GM18520 (cell line): Measurements from ENCODE around the gene UQCRC1.

ENCODE experiments used
- ATAC-seq: cut with Tn5 transposase; IDR thresholded peaks from one replicate; pipeline ENCODE4 v1.9.1; 2021; ENCODE audit not compliant: unreplicated experiment

UQCRC1 gene

GRCh38 chr3:48599077-48599501, 10.4 kb downstream of the UQCRC1 start:
- ATAC-seq: no peak

DNA sequence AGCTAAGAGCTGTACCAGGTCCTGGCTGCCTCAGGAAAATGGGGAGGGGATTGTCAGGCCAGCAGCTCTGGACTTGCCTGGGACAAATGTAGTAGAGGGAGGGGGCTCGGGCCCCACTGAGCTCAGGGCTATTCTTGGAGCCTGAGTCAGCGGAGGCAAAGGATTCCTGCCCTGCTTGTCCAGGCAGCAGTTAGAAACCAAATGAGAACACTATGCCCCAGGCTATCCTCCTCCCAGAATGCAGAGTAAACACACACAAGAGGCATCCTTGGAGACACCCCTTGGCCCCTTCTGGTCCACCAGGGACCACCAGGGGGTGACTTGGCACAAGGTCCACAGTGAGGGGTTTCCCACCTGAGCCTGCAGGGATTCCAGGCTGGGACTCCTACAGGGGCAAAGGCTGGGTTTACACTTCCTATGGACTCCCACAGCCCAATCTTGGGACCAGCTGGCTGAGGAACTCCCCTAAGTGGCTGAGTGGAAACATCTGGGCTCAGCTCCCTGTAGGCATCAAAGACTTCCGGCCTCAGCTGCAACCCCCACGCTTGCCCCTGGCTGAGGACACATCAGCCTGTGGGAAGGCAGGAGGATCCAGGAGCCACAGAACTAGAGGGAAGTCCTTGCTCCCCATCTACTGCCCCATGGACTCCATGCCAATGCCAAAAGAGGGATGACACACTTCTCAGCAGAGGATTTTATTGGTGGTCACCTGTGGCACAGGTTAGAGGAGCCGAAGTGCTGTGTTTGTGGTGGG, 10.9 kb downstream of the UQCRC1 start:
- no peak for ATAC-seq

DNA sequence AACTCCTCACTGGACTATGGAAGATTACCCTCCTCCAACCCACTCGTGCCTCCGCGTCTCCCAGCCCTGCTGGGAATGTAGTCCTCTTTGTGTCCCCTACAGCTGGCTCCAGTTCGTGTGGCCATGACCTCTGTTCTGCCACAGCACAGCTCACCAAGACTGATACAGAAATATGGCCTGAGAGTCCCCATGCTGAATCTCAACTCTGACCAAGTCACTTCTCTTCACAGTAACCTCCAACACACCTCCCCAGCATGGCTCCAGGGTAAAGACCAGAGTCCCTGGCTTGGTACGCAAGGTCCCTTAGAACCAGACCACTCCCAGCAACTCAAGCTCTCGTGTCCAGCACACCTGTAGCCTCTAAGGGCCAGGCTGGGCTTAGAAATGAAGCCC, 12.0 kb downstream of the UQCRC1 start:
- ATAC-seq: no peak

DNA sequence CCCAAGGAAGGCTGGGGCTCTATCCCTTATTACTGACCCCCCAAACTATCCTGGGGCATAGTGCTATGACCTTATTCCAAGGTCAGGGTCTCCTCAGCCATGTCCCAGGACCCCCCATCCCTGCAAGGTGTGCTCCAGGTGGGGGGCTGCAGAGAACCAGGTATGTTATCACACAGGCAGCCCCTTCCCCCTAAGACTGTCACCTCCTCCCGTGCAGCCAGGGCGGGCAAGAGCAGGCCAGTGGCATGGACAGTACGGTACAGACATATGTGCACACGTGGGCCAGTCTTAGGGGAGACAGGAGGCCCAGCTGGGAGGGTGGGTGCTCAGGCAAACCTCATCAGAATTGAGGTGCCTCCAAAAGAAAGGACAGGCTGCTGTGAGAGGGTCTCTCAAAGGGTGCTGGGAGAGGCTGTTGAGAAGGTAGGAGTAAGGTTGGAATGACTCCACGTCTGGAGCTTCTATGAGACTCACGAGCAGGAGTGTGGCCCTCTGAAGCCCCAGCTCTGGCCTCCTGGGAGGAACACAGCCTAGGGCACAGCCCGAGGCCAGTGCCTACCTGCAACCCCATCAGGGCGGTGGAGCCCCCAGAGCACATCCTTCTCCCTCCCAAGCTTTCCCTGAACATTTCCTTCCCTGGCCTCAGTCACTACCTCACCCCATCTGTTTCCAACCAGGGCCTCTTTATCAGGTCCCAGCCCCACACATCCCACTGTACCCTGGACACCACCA, 12.6 kb downstream of the UQCRC1 start:
- no peak for ATAC-seq

GRCh38 chr3:48596157-48596556, 13.3 kb downstream of the UQCRC1 start:
- no peak for ATAC-seq

DNA sequence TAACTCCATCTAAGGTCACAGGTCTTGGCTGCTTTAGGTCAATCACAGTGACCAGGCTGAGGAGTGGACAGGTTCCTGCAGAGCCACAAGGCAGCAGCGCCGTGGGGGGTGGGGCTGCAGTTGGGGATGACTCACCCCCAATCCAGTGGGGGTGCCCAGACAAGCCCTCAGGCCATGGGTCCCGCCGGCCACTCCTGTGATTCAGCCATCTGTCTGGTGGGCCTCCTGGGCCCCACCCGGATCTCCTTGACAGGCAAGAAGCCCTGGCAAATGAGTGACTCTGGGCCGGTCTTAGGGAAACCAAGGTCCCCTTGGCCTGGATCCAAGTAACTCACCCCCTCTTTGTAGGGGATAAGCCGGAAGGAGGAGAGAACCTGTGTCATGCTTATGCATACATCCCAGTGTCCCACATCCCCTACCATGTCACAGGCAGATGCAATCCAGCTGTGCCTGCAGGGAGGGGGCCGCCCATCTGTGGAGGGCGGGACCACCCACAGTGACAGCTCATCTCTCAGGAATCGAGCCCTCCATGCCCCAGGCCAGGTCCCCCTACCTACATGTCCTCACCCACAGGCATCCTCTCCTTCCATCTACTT, 13.8 kb downstream of the UQCRC1 start:
- no peak for ATAC-seq

DNA sequence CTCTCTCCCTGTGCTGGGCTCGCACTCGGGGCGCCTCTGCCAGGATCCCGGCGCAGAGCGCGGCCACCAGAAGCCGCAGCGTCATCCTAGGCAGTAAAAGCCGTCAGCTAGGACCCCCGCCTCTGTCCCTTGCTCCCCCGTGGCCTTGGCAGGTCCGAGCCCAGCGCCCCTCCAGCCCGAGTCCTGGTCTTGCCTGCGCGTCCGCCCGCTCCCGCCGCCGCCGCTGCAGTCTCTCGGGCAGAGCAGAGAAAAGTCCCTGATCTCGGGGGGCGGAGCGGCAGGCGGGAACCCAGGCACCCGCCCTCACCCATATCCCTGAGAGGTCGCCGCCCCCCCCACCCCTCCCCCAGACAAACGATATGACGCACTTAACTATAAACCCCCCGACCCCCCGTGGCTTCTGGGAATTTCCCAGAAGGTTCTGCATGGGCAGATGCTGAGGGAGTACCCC, 14.3 kb downstream of the UQCRC1 start, which contains the start of gene COL7A1:
Gene COL7A1 (minus strand): TSS at position 255 of the 451 bp plus-strand sequence. CDS start 170 bp downstream, at position 85.
- ATAC-seq: no peak

DNA sequence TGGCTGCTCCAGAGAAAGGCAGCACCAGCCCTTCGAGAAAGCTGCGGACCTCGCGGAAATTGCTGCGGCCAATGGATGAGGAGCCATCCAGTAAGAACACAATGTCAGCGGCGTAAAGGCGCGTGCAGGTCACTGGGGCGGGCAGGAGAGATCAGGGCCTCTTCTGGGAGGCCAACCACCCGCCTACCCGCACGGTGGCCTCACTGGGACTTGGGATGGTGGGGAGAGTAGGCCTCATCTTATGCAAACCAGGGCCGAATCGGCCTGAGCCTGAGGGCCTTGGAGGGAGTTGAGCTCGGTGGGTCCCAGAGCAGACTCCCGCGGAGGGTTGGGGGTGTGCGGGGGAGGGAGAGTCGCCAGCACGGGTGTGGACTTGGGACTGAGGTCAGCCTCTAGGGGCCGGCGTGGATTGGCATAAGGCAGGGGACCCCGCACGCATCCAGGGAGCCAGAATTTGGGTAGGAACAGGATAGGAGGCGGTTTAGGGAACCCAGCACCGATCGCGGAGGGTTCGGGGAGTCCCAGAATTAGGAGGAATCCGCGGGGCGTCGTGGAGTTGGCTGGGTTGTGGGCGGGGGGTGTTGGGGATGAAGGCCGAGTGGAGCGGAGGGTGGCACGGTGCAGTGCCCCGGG, 14.9 kb downstream of the UQCRC1 start:
- ATAC-seq: no peak

GRCh38 chr3:48593337-48593736, 16.1 kb downstream of the UQCRC1 start:
- no peak for ATAC-seq

DNA sequence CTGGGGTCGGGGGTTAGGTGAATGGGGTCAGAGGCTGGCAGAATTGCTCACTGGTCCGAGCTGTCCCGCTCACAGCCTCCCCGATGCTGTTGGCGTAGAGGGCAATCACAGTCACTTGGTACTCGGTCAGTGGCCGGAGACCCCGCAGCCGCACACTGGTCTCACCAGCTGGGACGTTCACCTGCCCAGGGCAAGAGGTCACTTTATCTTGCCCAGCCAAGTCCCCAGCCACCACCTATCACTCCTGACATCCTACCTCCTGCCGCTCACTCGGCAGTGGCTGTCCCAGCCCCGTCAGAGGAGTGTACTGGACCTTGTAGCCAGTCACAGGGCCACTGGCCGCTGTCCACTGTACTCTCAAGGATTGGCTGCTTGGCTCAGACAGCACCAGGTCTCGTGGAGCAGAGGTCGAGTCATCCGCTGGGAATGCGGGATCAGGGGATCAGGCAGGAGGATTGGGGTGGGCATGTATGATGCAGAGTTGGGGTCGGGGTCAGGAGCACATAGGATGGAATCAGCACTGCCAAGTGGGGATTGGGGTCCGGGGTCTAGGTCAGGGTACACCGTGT, 16.8 kb downstream of the UQCRC1 start:
- no peak for ATAC-seq

GRCh38 chr3:48591886-48592518, 17.4 kb downstream of the UQCRC1 start:
- no peak for ATAC-seq

DNA sequence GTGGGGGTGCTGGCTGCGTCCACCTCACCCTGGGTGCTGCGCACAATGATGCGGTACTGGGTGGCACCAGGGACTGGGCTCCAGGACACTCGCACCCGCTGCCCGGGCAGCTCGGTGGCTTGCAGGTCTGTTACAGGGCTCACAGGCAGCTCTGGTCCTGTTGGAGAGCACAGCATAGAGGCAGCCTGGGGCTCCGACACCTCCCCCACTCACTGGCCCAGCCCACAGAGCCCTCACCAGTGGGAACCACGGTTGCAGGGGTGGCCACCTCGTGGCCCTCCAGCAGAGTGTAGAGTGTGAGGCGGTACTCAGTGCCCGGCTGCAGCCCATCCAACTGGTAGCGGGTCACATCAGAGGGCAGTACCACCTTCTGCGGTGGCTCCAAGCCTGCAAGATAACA, 18.0 kb downstream of the UQCRC1 start:
- ATAC-seq: no peak

GRCh38 chr3:48588230-48588629, 21.2 kb downstream of the UQCRC1 start:
- no peak for ATAC-seq

GRCh38 chr3:48587686-48588085, 21.8 kb downstream of the UQCRC1 start:
- no peak for ATAC-seq

DNA sequence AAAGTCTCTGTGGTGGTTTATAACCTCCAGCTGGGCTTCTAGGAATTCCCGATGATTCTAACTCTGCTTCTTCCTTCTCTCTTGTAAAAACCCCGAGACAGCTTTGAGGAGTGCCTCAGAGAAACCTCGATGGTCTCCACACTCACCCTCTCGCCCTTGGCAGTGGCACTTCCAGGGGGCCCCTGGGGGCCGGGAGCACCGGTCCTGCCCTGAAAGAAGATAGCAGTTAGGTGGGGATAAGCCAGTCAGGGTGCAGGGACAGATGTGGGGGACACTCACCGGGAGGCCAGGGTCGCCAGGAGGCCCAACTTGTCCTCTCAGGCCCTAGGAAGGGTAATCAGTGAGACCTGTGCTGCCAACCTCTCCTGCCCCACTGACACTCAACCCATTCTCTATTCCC, 24.0 kb downstream of the UQCRC1 start:
- no peak for ATAC-seq

DNA sequence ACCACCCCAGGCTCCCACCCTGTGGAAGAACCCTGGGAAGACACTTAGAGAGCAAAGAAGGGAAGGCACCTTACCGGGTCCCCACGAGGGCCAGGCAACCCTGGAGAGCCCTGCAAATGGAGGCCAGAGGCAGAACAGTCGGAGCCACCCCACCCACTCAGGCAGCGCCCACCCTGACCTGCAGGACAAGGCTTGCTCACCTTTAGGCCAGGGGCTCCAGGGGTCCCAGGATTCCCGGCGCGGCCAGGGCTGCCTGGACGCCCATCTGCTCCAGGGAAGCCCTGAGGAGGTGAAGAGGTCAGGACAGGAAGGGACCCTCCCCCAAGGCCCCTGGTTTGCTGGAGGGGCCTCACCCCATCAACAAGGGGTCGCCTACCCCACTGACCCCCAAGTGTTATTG, 24.6 kb downstream of the UQCRC1 start:
- no peak for ATAC-seq

- ATAC-seq: no peak
Measured at GRCh38 chr3:48581621-48582481, 27.6 kb downstream of the UQCRC1 start.

- ATAC-seq: no peak
Measured at GRCh38 chr3:48576647-48577046, 32.8 kb downstream of the UQCRC1 start.

DNA sequence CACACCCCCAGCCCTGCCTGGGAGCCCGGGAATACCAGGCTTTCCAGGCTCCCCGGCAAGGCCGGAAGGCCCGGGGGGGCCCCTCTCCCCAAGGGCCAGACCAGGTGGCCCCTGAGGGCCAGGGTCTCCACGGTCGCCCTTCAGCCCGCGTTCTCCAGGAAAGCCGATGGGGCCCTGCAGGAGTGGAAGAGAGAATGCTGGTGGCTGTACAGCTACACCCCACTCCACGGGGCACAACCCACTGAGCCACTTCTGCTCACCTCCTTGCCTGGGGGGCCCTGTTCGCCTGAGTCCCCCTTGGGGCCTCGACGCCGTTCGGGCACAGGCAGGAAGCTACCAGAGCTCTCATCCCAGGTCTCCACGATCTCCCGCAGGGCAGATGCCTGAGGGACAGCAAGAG, 34.1 kb downstream of the UQCRC1 start:
- ATAC-seq: no peak
